HCT116 (cell line): ENCODE results near the gene DENND10. TPM values are rescaled to one million over a fixed set of nuclear protein-coding genes. Genes with fewer than 3 reads are reported as not detected.

Source experiments
- ATAC-seq: fragments of 200-7000 bp; cut with Tn5 transposase; 2 replicates; pipeline ENCODE4 v1.9.1; 2020; ENCODE audit warnings: mild to moderate bottlenecking, moderate library complexity
- BruUV-seq: library from RNA; stranded (reverse); fragments of 400-500 nt; replicated peaks from 2 replicates; lab custom pipeline; 2021; lab: Mats Ljungman, UMichigan
- CTCF ChIA-PET: fragments of 300-600 bp; sonication (Branson Sonifier 250); formaldehyde crosslinking; loops from one replicate; lab custom pipeline; 2021; ENCODE audit warnings: antibody characterized with exemption; lab: Charles Lee
- POLR2A ChIA-PET: fragments of 300-600, 350-600 bp; sonication (Branson Sonifier 250); formaldehyde crosslinking; loops from one replicate; lab custom pipeline; 2021; ENCODE audit warnings: antibody characterized with exemption; lab: Charles Lee
- RAD21 ChIA-PET, 2 experiments: fragments of 300-600 bp; sonication (Branson Sonifier 250); formaldehyde crosslinking; loops; one replicate each; lab custom pipeline; 2023; ENCODE audit warnings: low total read pairs in 2 of 2; ENCODE audit not compliant: uncharacterized antibody in 2 of 2, unreplicated experiment in 2 of 2, low non-redundant PET in 1 of 2; lab: Charles Lee
- DNase-seq: peaks from one replicate; pipeline ENCODE4 v3.0.0-alpha.2; 2010; ENCODE audit warnings: low read depth, low spot score
- H2AFZ ChIP-seq: fragments of 200-600 bp; shearing (Covaris generic), sonication (generic); 2 replicates; pipeline ENCODE4 v1.6.1; 2017; ENCODE audit warnings: low read depth, mixed run types, mixed read lengths, antibody characterized with exemption, low read length; ENCODE audit not compliant: poor library complexity, severe bottlenecking
- H3K27ac ChIP-seq: 2 replicates; pipeline ENCODE4 v1.5.1; 2012; ENCODE audit warnings: low read depth, low read length
- H3K27me3 ChIP-seq: fragments of 200-600 bp; sonication (generic); 2 replicates; pipeline ENCODE4 v1.6.1; 2016; ENCODE audit warnings: mixed run types, low read length, mixed read lengths; ENCODE audit not compliant: insufficient read depth
- H3K36me3 ChIP-seq, 2 experiments: fragments of 200-500 bp in 1 of 2; fragments of 200-600 bp in 1 of 2; sonication (Bioruptor generic) in 1 of 2; sonication (generic) in 1 of 2; 2 replicates each; pipeline versions ENCODE4 v1.5.1 to v1.6.1; 2014 to 2016; ENCODE audit warnings: low read length in 2 of 2, inconsistent platforms in 1 of 2, mixed read lengths in 1 of 2, mixed run types in 1 of 2; ENCODE audit not compliant: insufficient read depth in 2 of 2, control insufficient read depth in 1 of 2
- H3K4me1 ChIP-seq, 2 experiments: fragments of 200-600 bp in 1 of 2; sonication (generic) in 1 of 2; 2 replicates each; pipeline versions ENCODE4 v1.5.1 to v1.6.1; 2012 to 2017; ENCODE audit warnings: low read length in 2 of 2, inconsistent platforms in 1 of 2, mild to moderate bottlenecking in 1 of 2, mixed read lengths in 1 of 2, mixed run types in 1 of 2, moderate library complexity in 1 of 2; ENCODE audit not compliant: insufficient read depth in 2 of 2, control insufficient read depth in 1 of 2
- H3K4me2 ChIP-seq: fragments of 200-600 bp; sonication (generic); 2 replicates; pipeline ENCODE4 v1.6.1; 2017; ENCODE audit warnings: mixed run types, low read length, mixed read lengths
- H3K4me3 ChIP-seq, 2 experiments: fragments of 200-600 bp in 1 of 2; sonication (generic) in 1 of 2; replicated peaks in 1 of 2; 2 replicates each; pipeline ENCODE4 v1.5.1; 2011 to 2016; ENCODE audit warnings: low read length in 2 of 2, control low read depth in 1 of 2, low read depth in 1 of 2, mild to moderate bottlenecking in 1 of 2, mixed read lengths in 1 of 2, mixed run types in 1 of 2
- H3K79me2 ChIP-seq: fragments of 200-600 bp; sonication (generic); 2 replicates; pipeline ENCODE4 v1.6.1; 2017; ENCODE audit warnings: mild to moderate bottlenecking, mixed run types, low read length, moderate library complexity, mixed read lengths; ENCODE audit not compliant: insufficient read depth
- H3K9ac ChIP-seq: fragments of 200-600 bp; sonication (generic); 2 replicates; pipeline ENCODE4 v1.6.1; 2016; ENCODE audit warnings: low read length, mixed read lengths
- H3K9me2 ChIP-seq: fragments of 200-600 bp; sonication (generic), shearing (Covaris generic); 2 replicates; pipeline ENCODE4 v1.6.1; 2017; ENCODE audit warnings: mixed run types, mild to moderate bottlenecking, moderate library complexity; ENCODE audit not compliant: insufficient read depth
- H3K9me3 ChIP-seq, 2 experiments: fragments of 200-500 bp in 1 of 2; fragments of 200-600 bp in 1 of 2; sonication (Bioruptor generic) in 1 of 2; sonication (generic) in 1 of 2; 2 replicates each; pipeline ENCODE4 v1.6.1; 2014 to 2017; ENCODE audit warnings: low read length in 2 of 2, mixed read lengths in 2 of 2, inconsistent platforms in 1 of 2, low read depth in 1 of 2, mild to moderate bottlenecking in 1 of 2, mixed run types in 1 of 2, moderate library complexity in 1 of 2; ENCODE audit not compliant: control insufficient read depth in 1 of 2, insufficient read depth in 1 of 2
- H4K20me1 ChIP-seq: fragments of 200-600 bp; sonication (generic), shearing (Covaris generic); 2 replicates; pipeline ENCODE4 v1.6.1; 2017; ENCODE audit warnings: mixed run types, mild to moderate bottlenecking, moderate library complexity; ENCODE audit not compliant: insufficient read depth
- CBX3 ChIP-seq: IDR thresholded peaks from 2 replicates; pipeline ENCODE4 v1.6.1; 2012; ENCODE audit warnings: low read depth
- ELF1 ChIP-seq: IDR thresholded peaks from 2 replicates; pipeline ENCODE4 v1.6.1; 2012; ENCODE audit warnings: low read depth, borderline replicate concordance
- EZH2 ChIP-seq: fragments of 200-600 bp; sonication (generic); IDR thresholded peaks from 2 replicates; pipeline ENCODE4 v1.6.1; 2017; ENCODE audit warnings: antibody characterized with exemption, mixed run types
- JUND ChIP-seq: IDR thresholded peaks from 2 replicates; pipeline ENCODE4 v1.6.1; 2012
- MAX ChIP-seq: IDR thresholded peaks from 2 replicates; pipeline ENCODE4 v1.6.1; 2012
- POLR2A ChIP-seq: IDR thresholded peaks from 2 replicates; pipeline ENCODE4 v1.7.0; 2011; ENCODE audit warnings: borderline replicate concordance; ENCODE audit not compliant: insufficient read depth, insufficient read length; ENCODE audit errors: extremely low read depth
- SIN3A ChIP-seq: IDR thresholded peaks from 2 replicates; pipeline ENCODE4 v1.6.1; 2012; ENCODE audit warnings: low read depth
- SP1 ChIP-seq: IDR thresholded peaks from 2 replicates; pipeline ENCODE4 v1.6.1; 2012; ENCODE audit warnings: low read depth
- SRF ChIP-seq: IDR thresholded peaks from 2 replicates; pipeline ENCODE4 v1.6.1; 2012; ENCODE audit warnings: low read depth
- ZBTB33 ChIP-seq: IDR thresholded peaks from 2 replicates; pipeline ENCODE4 v1.6.1; 2011; ENCODE audit warnings: mild to moderate bottlenecking, low read length, moderate library complexity; ENCODE audit not compliant: insufficient replicate concordance; ENCODE audit errors: extremely low read depth
- ZFX ChIP-seq: fragments of 450-650 bp; IDR thresholded peaks from 2 replicates; pipeline ENCODE4 v1.6.1; 2017
- ZNF274 ChIP-seq: fragments of 200-500 bp; sonication (Bioruptor generic); IDR thresholded peaks from 2 replicates; pipeline ENCODE4 v1.6.1; 2014; ENCODE audit warnings: mild to moderate bottlenecking, low read depth, low read length, inconsistent platforms
- intact Hi-C: fragments of 100-400 bp; cut with micrococcal nuclease; formaldehyde crosslinking; loops from 2 replicates; pipeline ENCODE4 v1.10.0; 2022
- total RNA-seq: library from RNA; stranded (reverse); gene quantifications from one replicate; pipeline ENCODE4 v1.2.1, GENCODE V29; 2021; ENCODE audit not compliant: unreplicated experiment
- TF ChIP-seq, protein P1 (sequence below): IDR thresholded peaks from 2 replicates; pipeline ENCODE4 v1.6.1; 2012

DENND10 gene
- total RNA-seq, 1 experiment from 2014 or later: 47.5 TPM

GRCh38 chr10:119136084-119136483 is 32.2 kb downstream of the DENND10 start:
- RAD21 ChIA-PET: interaction anchor here in 1 of 2 experiments (0.7 kb wide), 1 partner anchor 8 kb away, joined by 3 read pairs; no protein-coding TSS in a partner anchor
- Histone ChIP-seq H3K9me3 (no peaks in the 10 kb centered on the region), H3K27me3 (no peaks in the 10 kb centered on the region), H3K9me2 (no peaks in the 10 kb centered on the region), H3K4me2 (no peak overlapping the region), H3K36me3 (peaks cover 9 to 15% of the 10 kb centered on the region in 2 experiments; a peak in 3 of 4 replicates), H3K4me3 (no peak overlapping the region), H3K4me1 (peaks cover 0 to 6% of the 10 kb centered on the region in 2 experiments; a peak in 1 of 4 replicates), H3K27ac (no peak overlapping the region), H3K79me2 (no peaks in the 10 kb centered on the region), H4K20me1 (no peaks in the 10 kb centered on the region), H2AFZ (no peak overlapping the region), H3K9ac (no peak overlapping the region)
- BruUV-seq: no TSS peak
- CTCF ChIA-PET: no interaction called here
- intact Hi-C loops: no loop called here
- POLR2A ChIA-PET: no interaction called here
- DNase-seq (no peak), ATAC-seq (no peak)
- TF ChIP-seq CBX3 (no peak), ZBTB33 (no peak), SP1 (no peak), EZH2 (no peak), POLR2A (no peak), ELF1 (no peak), SIN3A (no peak), ZFX (no peak), MAX (no peak), ZNF274 (no peak), JUND (no peak), SRF (no peak)
- TF ChIP-seq, protein P1, sequence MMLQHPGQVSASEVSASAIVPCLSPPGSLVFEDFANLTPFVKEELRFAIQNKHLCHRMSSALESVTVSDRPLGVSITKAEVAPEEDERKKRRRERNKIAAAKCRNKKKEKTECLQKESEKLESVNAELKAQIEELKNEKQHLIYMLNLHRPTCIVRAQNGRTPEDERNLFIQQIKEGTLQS: no peak
